ENCODE results near the gene CBX4. TPM values are rescaled to one million over a fixed set of nuclear protein-coding genes. Genes with fewer than 3 reads are reported as not detected.

The CBX4 gene
- total RNA-seq, 1 donor from 2014 or later, result 16.9 TPM

GRCh38 chr17:79795795-79796443, 43.3 kb downstream of the CBX4 start:
- TF ChIP-seq EZH2 (IDR thresholded peaks at IDR 0.05; ENCODE audit: insufficient read depth, low read length), result no peak
- no peak for TF ChIP-seq CTCF (IDR thresholded peaks at IDR 0.05; ENCODE audit: insufficient read depth, low read depth, low read length)
- peaks cover 32% of the 10 kb centered on the region for H3K27me3 Mint-ChIP-seq (ENCODE audit: low read depth, unreplicated experiment)
- H3K4me3 Mint-ChIP-seq (ENCODE audit: unreplicated experiment), result peak overlapping the region; percentile 86
- peaks cover 8% of the 10 kb centered on the region for H3K4me1 Mint-ChIP-seq (ENCODE audit: low read depth, unreplicated experiment)
- H3K36me3 Mint-ChIP-seq (ENCODE audit: low read depth, unreplicated experiment), result peaks cover 2% of the 10 kb centered on the region
- Histone ChIP-seq H3K4me2 (ENCODE audit: low read length) (peak overlapping the region; percentile 93), H2AFZ (ENCODE audit: low read depth, low read length) (no peak overlapping the region), H3K4me3 (ENCODE audit: insufficient read depth, low read depth, low read length) (peak overlapping the region; percentile 80), H3K4me1 (ENCODE audit: insufficient read depth, low read length) (peaks cover 43% of the 10 kb centered on the region), H3K27ac (ENCODE audit: low read depth, low read length) (no peak overlapping the region), H3K9me3 (ENCODE audit: insufficient read depth, low read depth, low read length) (no peaks in the 10 kb centered on the region), H3K36me3 (ENCODE audit: insufficient read depth, low read length) (no peaks in the 10 kb centered on the region), H3K79me2 (ENCODE audit: insufficient read depth, low read length) (peaks cover 6% of the 10 kb centered on the region), H3K9ac (ENCODE audit: low read length) (peak overlapping the region; percentile 87), H4K20me1 (ENCODE audit: insufficient read depth, low read length) (peaks cover 37% of the 10 kb centered on the region), H3K27me3 (ENCODE audit: insufficient read depth, low read length) (peaks cover 48% of the 10 kb centered on the region)
- H3K9me3 Mint-ChIP-seq (ENCODE audit: unreplicated experiment), result peaks cover 16% of the 10 kb centered on the region
- H3K27ac Mint-ChIP-seq (ENCODE audit: unreplicated experiment), result peak overlapping the region; percentile 75
- FAIRE-seq (no peak), DNase-seq (ENCODE audit: low read depth) (no peak)

GRCh38 chr17:79794659-79795511, 44.4 kb downstream of the CBX4 start:
- H3K27me3 ChIP-seq (ENCODE audit: insufficient read depth, low read length), result peaks cover 49% of the 10 kb centered on the region
- H3K4me3 Mint-ChIP-seq (ENCODE audit: unreplicated experiment), result no peak overlapping the region
- DNase-seq (ENCODE audit: low read depth) (no peak), FAIRE-seq (no peak)
- no peaks in the 10 kb centered on the region for H3K36me3 ChIP-seq (ENCODE audit: insufficient read depth, low read length)
- H3K4me1 Mint-ChIP-seq (ENCODE audit: low read depth, unreplicated experiment), result peaks cover 8% of the 10 kb centered on the region
- no peak overlapping the region for H3K27ac Mint-ChIP-seq (ENCODE audit: unreplicated experiment)
- no peak overlapping the region for H3K4me3 ChIP-seq (ENCODE audit: insufficient read depth, low read depth, low read length)
- H3K9ac ChIP-seq (ENCODE audit: low read length), result no peak overlapping the region
- no peak overlapping the region for H3K27ac ChIP-seq (ENCODE audit: low read depth, low read length)
- H3K9me3 ChIP-seq (ENCODE audit: insufficient read depth, low read depth, low read length), result no peaks in the 10 kb centered on the region
- H3K9me3 Mint-ChIP-seq (ENCODE audit: unreplicated experiment), result peaks cover 13% of the 10 kb centered on the region
- peaks cover 38% of the 10 kb centered on the region for H3K4me1 ChIP-seq (ENCODE audit: insufficient read depth, low read length)
- peaks cover 2% of the 10 kb centered on the region for H3K36me3 Mint-ChIP-seq (ENCODE audit: low read depth, unreplicated experiment)
- H2AFZ ChIP-seq (ENCODE audit: low read depth, low read length), result no peak overlapping the region
- peaks cover 6% of the 10 kb centered on the region for H3K79me2 ChIP-seq (ENCODE audit: insufficient read depth, low read length)
- no peak overlapping the region for H3K4me2 ChIP-seq (ENCODE audit: low read length)
- peaks cover 30% of the 10 kb centered on the region for H3K27me3 Mint-ChIP-seq (ENCODE audit: low read depth, unreplicated experiment)
- no peak for TF ChIP-seq CTCF (IDR thresholded peaks at IDR 0.05; ENCODE audit: insufficient read depth, low read depth, low read length)
- TF ChIP-seq EZH2 (IDR thresholded peaks at IDR 0.05; ENCODE audit: insufficient read depth, low read length), result no peak
- H4K20me1 ChIP-seq (ENCODE audit: insufficient read depth, low read length), result peaks cover 37% of the 10 kb centered on the region
